Skin of body (tissue), 2 donors: Measurements from ENCODE around the gene GRM7. TPM values are rescaled to one million over a fixed set of nuclear protein-coding genes. Genes with fewer than 3 reads are reported as not detected.

Experiments used
- DNase-seq: peaks from one replicate; lab custom pipeline; 2025; lab: John Stamatoyannopoulos, UW
- total RNA-seq: library from RNA; depleted of rRNA; stranded (reverse); fragments of >200 nt; gene quantifications from one replicate; pipeline ENCODE4 v1.2.3, GENCODE V29; 2014

Gene GRM7
- total RNA-seq, 1 donor from 2014 or later: 0.39 TPM

DNA sequence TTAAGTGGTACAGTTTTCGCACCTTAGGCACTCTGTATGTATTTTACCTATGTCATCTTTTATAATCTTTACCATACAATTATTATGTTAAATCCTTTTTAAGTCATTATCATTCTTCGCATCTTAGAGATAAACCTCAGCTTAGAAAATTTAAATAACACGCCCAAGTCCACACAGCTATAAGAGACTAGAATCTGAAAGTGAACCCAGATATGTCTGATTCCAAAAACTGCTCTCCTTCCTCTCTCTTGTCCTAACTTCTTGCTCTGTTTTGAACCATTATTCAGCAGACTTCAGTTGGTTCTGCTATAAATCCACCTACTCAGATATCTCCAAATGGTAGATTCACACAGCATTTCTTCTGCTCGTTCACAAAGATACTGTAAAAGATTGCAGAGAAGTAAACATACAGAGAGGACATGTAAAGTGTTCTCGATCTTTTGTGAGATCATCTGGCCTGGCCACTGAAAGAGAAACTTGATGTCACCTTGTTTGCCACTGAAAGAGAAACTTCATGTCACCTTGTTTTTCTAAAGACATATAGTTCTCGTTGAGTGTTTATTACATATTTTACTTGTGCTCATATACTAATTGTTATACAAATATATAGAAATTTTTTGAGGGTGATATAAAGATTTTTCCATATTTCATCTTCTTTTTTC is 533.2 kb downstream of the GRM7 start:
- no peak for DNase-seq

GRCh38 chr3:7396534-7396933 is 535.6 kb downstream of the GRM7 start:
- DNase-seq: no peak

- DNase-seq: no peak
Measured at GRCh38 chr3:7397097-7397496, 536.2 kb downstream of the GRM7 start.

- DNase-seq: no peak
Measured at GRCh38 chr3:7400360-7400759, 539.4 kb downstream of the GRM7 start.

GRCh38 chr3:7401418-7401817 is 540.5 kb downstream of the GRM7 start:
- DNase-seq: no peak

DNA sequence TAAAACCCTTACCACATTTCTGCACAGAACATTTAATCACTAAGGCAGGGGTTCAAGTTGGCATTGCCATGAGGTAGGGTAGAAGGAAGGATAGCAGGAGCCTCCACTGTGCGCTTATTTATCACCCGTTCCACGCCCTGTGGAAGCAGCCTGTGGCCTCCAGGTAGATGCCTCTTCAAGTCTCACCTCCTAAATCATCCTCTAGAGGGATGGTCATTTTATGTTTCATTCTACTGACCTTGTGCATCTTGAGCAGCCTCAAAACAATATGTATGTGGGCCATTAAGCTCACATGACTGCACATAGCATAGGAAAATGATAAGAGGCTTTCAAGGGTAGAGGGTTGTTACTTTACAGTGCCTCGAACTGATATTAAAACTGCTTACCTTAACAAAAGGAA is 546.2 kb downstream of the GRM7 start:
- no peak for DNase-seq

- no peak for DNase-seq
Measured at GRCh38 chr3:7410782-7411181, 549.9 kb downstream of the GRM7 start.

DNA sequence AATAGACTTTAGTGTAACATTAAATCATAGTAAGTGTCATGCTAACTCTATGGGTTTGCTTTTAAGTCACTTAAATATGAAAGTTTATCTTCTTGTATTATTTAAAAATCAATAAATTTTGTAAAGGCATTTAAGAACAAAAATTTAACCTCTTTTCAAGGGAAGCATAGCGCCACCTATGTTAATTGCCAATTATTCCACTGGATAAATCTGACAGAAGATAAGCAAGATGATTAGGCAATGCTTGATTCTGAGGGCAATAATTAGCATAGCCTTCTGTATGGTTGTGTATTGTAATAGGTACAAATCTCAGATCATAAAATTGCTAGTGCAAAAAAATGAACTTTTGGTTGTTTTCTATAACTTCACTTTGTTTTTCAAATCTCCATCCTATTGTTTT is 560.1 kb downstream of the GRM7 start:
- DNase-seq: no peak

DNA sequence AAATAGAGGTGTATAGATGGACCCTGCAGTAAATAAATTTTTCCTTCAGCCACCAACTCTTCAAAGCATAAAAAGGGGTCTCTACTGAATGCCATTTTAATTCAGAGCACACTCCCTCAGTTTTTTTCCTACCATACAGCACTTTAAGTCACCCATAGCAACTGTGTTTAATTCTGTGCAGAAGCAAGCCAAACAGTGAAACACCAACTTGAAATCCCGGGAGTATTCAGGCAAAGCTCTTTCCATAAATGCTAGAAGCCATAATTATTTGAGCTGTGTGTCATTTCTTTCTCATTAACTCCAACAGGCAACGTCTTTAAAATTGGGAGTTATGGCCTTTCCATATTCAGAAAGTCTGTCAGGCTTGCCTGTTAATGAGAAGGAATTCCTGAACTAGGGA is 562.1 kb downstream of the GRM7 start:
- no peak for DNase-seq

DNA sequence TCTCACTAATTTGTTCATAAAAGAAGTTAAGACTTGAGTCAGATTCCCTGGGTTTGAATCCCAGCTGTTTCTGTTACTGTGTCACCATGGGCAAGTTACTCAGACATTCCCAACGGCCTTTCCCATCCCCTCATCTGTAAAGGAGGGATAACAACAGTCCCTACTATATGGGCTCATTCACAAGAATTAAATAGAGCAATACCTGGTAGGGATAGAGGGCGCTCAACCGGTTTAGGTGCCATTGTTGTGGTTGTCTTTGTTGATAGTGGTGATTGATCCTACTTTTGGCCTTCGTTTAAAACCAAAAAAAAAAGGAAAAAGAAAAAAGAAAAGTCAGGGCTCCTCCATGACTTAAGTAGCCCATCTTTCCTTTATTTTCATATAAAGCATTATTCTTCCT is 563.1 kb downstream of the GRM7 start:
- no peak for DNase-seq

- no peak for DNase-seq
Measured at GRCh38 chr3:7428206-7428718, 567.3 kb downstream of the GRM7 start.

- no peak for DNase-seq
Measured at GRCh38 chr3:7432610-7433009, 571.7 kb downstream of the GRM7 start.

DNA sequence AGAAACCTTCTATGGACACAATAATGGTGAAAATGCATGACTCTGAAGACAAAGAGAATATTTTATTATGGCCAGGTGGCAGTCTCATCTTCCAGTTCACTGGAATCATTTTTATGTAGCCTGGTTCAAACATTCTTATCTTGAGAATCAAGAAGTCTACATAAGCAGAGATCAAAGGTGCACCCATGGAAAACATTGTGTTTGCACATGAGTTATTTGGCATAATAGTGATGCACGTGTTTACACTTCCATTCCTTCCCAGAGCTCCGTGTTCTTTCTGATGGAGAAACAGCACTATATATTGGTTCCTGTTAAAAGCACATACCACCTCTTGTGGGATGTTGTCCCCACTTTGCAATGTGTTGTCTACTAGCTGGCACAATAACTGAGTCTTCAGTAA is 572.2 kb downstream of the GRM7 start:
- no peak for DNase-seq

GRCh38 chr3:7436542-7436941 is 575.6 kb downstream of the GRM7 start:
- no peak for DNase-seq

DNA sequence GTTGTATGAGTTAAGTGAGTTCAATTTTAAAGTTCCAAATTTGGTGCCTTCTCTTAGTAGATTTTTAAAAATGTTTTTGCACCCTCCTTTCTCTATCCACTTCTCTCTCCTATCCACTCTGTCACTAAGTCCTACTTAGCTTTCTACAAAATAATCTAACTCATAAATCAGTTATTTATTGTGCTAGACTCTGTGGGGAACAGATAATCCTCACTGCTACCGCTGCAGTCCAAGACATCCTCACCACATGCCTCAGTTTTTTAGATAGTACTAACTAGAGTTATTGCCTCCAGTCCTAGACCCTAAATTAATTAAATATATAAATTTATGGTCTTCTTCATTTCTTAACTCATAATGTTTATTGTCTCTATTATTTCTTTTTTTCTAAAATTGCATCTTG is 576.3 kb downstream of the GRM7 start:
- DNase-seq: no peak

DNA sequence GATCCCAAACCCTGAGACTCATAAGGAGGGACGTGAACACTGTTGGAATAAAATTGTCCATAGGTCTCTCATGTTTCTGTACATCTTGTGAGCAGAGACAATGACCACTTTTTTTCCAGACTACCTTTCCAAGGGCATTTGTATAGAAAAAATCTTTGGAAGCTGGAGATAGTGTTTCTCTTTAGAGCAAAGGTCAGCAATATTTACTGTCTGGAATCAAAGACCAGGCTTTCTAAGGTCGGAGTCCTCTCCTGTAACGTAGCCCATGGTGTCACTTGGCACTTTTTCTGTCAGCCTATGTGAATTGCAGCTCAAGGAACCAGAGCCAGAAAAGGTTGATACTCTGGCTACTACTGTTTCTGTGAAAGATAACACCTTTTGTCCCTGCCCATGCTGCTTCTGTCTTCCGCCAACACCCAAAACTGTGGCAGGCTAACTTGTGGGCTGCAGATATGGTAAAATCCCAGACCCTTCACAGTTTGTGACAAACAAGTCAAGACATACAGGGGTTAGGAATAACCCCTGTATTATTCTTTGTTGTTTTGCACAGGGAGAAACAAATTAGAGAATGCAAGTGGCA is 578.3 kb downstream of the GRM7 start:
- DNase-seq: no peak

DNA sequence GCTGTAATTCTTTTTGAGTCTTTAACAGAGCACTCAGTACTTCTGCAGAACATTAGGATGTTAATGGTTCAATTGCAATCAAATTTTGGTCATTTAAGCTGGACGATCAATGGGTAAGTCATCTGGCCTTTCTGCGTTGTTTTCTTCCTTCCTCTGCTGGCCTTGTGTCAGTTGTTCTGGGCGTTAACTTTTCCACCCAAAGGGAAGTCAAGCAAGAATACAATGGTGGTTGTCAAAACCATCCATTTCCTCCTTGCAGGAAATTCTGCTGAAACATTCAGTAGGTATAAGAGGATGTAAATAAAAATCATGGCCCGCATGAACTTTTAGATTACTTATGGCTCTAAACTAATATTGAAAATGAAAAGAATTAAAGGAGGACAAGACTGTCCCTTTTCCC is 584.0 kb downstream of the GRM7 start:
- no peak for DNase-seq

GRCh38 chr3:7445331-7445730 is 584.4 kb downstream of the GRM7 start:
- no peak for DNase-seq

- no peak for DNase-seq
Measured at GRCh38 chr3:7447197-7447769, 586.4 kb downstream of the GRM7 start.

DNA sequence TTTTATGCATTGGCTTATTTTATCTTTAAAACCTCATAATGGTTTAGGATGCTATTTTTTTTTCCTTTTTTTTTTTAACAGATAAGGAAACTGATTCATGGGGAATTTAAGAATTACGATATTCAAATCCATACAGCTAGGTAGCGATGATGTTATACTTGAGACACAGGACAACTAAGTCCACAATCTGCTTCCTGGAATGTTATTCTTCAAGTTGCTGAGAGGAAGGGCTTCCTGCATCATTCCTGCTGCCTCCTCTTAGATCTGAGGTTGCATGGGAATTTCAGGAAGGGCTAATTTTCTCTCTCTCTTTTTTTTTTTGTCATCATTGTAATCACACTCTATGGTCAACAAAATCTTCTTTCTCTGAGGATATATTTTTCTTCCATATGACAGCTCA is 595.5 kb downstream of the GRM7 start:
- DNase-seq: no peak

DNA sequence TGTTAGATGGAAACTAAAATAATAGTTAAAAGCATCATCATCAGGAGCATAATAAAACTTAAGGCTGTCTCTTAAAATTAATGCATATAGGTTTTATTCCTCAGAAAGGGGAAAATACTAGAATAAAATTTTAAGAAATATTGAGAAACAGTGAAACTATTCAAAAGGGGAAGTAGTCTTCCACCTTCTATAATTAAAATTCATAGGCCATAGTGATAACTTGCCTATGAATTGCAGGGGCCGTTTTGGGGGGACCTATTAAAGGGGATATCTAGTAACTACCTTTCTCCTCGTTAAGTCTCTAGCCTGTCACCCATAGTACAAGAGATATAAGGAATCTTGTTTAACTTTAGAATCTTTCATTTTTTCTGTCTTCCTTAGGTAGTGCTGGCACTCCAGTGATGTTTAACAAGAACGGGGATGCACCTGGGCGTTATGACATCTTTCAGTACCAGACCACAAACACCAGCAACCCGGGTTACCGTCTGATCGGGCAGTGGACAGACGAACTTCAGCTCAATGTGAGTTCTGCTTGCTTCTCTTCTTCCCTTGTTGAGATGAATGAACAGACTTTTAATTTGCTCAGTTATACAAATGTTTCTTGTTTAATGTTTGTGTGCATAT is 600.4 kb downstream of the GRM7 start:
- DNase-seq: no peak

- DNase-seq: no peak
Measured at GRCh38 chr3:7469866-7470265, 609.0 kb downstream of the GRM7 start.

GRCh38 chr3:7484636-7485035 is 623.7 kb downstream of the GRM7 start:
- DNase-seq: no peak
